H1 (cell line): ENCODE measurements around the gene LHFPL3. TPM values are rescaled to one million over a fixed set of nuclear protein-coding genes. Genes with fewer than 3 reads are reported as not detected.

Source experiments
- CTCF ChIA-PET: fragments of 300-600 bp; sonication (Branson Sonifier 250); formaldehyde crosslinking; loops from one replicate; lab custom pipeline; 2021; ENCODE audit not compliant: partially characterized antibody; lab: Charles Lee
- POLR2A ChIA-PET: fragments of 300-600 bp; sonication (Branson Sonifier 250); formaldehyde crosslinking; loops from one replicate; lab custom pipeline; 2021; ENCODE audit warnings: inconsistent platforms; ENCODE audit not compliant: partially characterized antibody; lab: Charles Lee
- DNase-seq, 2 experiments: peaks; one replicate each; pipeline versions ENCODE4 v3.0.0 to v3.0.0-alpha.2; 2010 to 2022; ENCODE audit warnings: low spot score in 2 of 2, low read depth in 1 of 2, mixed read lengths in 1 of 2
- FAIRE-seq: peaks from 2 replicates; lab custom pipeline; 2011; peaks lifted over from hg19 to GRCh38; lab: Jason Lieb, UNC
- H2AFZ ChIP-seq: 2 replicates; pipeline ENCODE4 v1.8.1; 2012; ENCODE audit warnings: low read length, inconsistent platforms
- H2AK5ac ChIP-seq: 2 replicates; pipeline ENCODE4 v1.6.1; 2013; ENCODE audit warnings: low read depth, low read length
- H2BK120ac ChIP-seq: replicated peaks from 2 replicates; pipeline ENCODE3; 2013; ENCODE audit warnings: low read depth, low read length, inconsistent platforms
- H2BK12ac ChIP-seq: 2 replicates; pipeline ENCODE4 v1.6.1; 2013; ENCODE audit warnings: low read depth, low read length
- H2BK15ac ChIP-seq: 2 replicates; pipeline ENCODE4 v1.6.1; 2013; ENCODE audit warnings: low read length
- H2BK20ac ChIP-seq: 2 replicates; pipeline ENCODE4 v1.6.1; 2013; ENCODE audit warnings: low read length
- H2BK5ac ChIP-seq: 2 replicates; pipeline ENCODE4 v1.6.1; 2013; ENCODE audit warnings: low read depth, low read length
- H3K14ac ChIP-seq: 2 replicates; pipeline ENCODE4 v1.6.1; 2013; ENCODE audit warnings: inconsistent platforms; ENCODE audit not compliant: insufficient read length
- H3K18ac ChIP-seq: 2 replicates; pipeline ENCODE4 v1.6.1; 2013; ENCODE audit warnings: low read length; ENCODE audit errors: extremely low read depth
- H3K23ac ChIP-seq: 2 replicates; pipeline ENCODE4 v1.6.1; 2013; ENCODE audit warnings: inconsistent platforms; ENCODE audit not compliant: insufficient read length
- H3K23me2 ChIP-seq: 2 replicates; pipeline ENCODE4 v1.6.1; 2013; ENCODE audit warnings: low read depth, low read length
- H3K27ac ChIP-seq: 2 replicates; pipeline ENCODE4 v1.6.1; 2011; ENCODE audit warnings: low read depth, low read length, inconsistent platforms
- H3K27me3 ChIP-seq, 4 experiments: replicated peaks in 1 of 4; 1 replicate in 1 of 4; 2 replicates in 3 of 4; pipeline versions ENCODE4 v1.6.1 to v1.8.1; 2011 to 2013; ENCODE audit warnings: low read length in 3 of 4, mild to moderate bottlenecking in 3 of 4, inconsistent platforms in 2 of 4, mixed read lengths in 2 of 4, moderate library complexity in 1 of 4; ENCODE audit not compliant: control insufficient read depth in 3 of 4, insufficient read depth in 3 of 4; ENCODE audit errors: extremely low read depth in 1 of 4
- H3K36me3 ChIP-seq, 4 experiments: 2 replicates each; pipeline versions ENCODE4 v1.6.1 to v1.8.1; 2011 to 2013; ENCODE audit warnings: mild to moderate bottlenecking in 4 of 4, low read length in 3 of 4, moderate library complexity in 2 of 4, control low read depth in 1 of 4, inconsistent platforms in 1 of 4; ENCODE audit not compliant: insufficient read depth in 4 of 4, control insufficient read depth in 2 of 4
- H3K4ac ChIP-seq: replicated peaks from 2 replicates; pipeline ENCODE3; 2013; ENCODE audit warnings: low read length, low read depth, mixed read lengths, inconsistent platforms; ENCODE audit not compliant: insufficient read length
- H3K4me1 ChIP-seq, 4 experiments: replicated peaks in 1 of 4; 1 replicate in 1 of 4; 2 replicates in 3 of 4; pipeline versions ENCODE4 v1.6.1 to v1.8.1; 2011 to 2013; ENCODE audit warnings: low read length in 3 of 4, inconsistent platforms in 2 of 4, mixed read lengths in 1 of 4; ENCODE audit not compliant: insufficient read depth in 4 of 4, control insufficient read depth in 3 of 4
- H3K4me2 ChIP-seq, 2 experiments: 2 replicates each; pipeline versions ENCODE4 v1.6.1 to v1.8.1; 2011 to 2013; ENCODE audit warnings: low read depth in 2 of 2, low read length in 2 of 2, control low read depth in 1 of 2, inconsistent platforms in 1 of 2, mild to moderate bottlenecking in 1 of 2; ENCODE audit not compliant: insufficient read depth in 1 of 2
- H3K4me3 ChIP-seq, 4 experiments: fragments of 200-600, 300-600 bp in 1 of 4; sonication (generic), shearing (Covaris generic), sonication (Bioruptor Twin) in 1 of 4; 2 replicates each; pipeline versions ENCODE4 v1.5.1 to v1.8.1; 2011 to 2016; ENCODE audit warnings: low read length in 4 of 4, low read depth in 3 of 4, control low read depth in 2 of 4, inconsistent platforms in 2 of 4, mild to moderate bottlenecking in 2 of 4, mixed read lengths in 1 of 4, moderate library complexity in 1 of 4; ENCODE audit not compliant: insufficient read depth in 2 of 4; ENCODE audit errors: extremely low read depth in 1 of 4
- H3K56ac ChIP-seq: replicated peaks from 2 replicates; pipeline ENCODE3; 2013; ENCODE audit warnings: low read depth, mild to moderate bottlenecking, mixed read lengths, low read length, inconsistent platforms; ENCODE audit not compliant: insufficient read length
- H3K79me1 ChIP-seq: 2 replicates; pipeline ENCODE4 v1.6.1; 2013; ENCODE audit warnings: low read depth, low read length, control low read depth
- H3K79me2 ChIP-seq, 2 experiments: 2 replicates each; pipeline versions ENCODE4 v1.6.1 to v1.8.1; 2012 to 2013; ENCODE audit warnings: low read length in 2 of 2, mild to moderate bottlenecking in 2 of 2, inconsistent platforms in 1 of 2; ENCODE audit not compliant: insufficient read depth in 2 of 2, control insufficient read depth in 1 of 2
- H3K9ac ChIP-seq, 4 experiments: replicated peaks in 1 of 4; 1 replicate in 1 of 4; 2 replicates in 3 of 4; pipeline versions ENCODE4 v1.6.1 to v1.8.1; 2011 to 2013; ENCODE audit warnings: low read depth in 3 of 4, low read length in 3 of 4, control low read depth in 2 of 4, mild to moderate bottlenecking in 2 of 4, moderate library complexity in 2 of 4, inconsistent platforms in 1 of 4; ENCODE audit errors: extremely low read depth in 1 of 4
- H3K9me3 ChIP-seq, 2 experiments: 2 replicates each; pipeline versions ENCODE4 v1.6.1 to v1.8.1; 2012 to 2013; ENCODE audit warnings: mild to moderate bottlenecking in 2 of 2, moderate library complexity in 2 of 2, control low read depth in 1 of 2, inconsistent platforms in 1 of 2, low read depth in 1 of 2, low read length in 1 of 2, mixed read lengths in 1 of 2; ENCODE audit not compliant: insufficient read depth in 2 of 2
- H4K20me1 ChIP-seq, 2 experiments: replicated peaks in 1 of 2; 2 replicates each; pipeline versions ENCODE3 to v1.8.1; 2011 to 2013; ENCODE audit warnings: inconsistent platforms in 2 of 2, low read length in 2 of 2, mild to moderate bottlenecking in 1 of 2; ENCODE audit not compliant: insufficient read depth in 2 of 2, control insufficient read depth in 1 of 2
- H4K5ac ChIP-seq: 2 replicates; pipeline ENCODE4 v1.6.1; 2013; ENCODE audit warnings: low read length, low read depth, mixed read lengths, inconsistent platforms; ENCODE audit not compliant: insufficient read length
- H4K8ac ChIP-seq: 2 replicates; pipeline ENCODE4 v1.8.0; 2013; ENCODE audit warnings: mild to moderate bottlenecking, moderate library complexity, low read length, inconsistent platforms; ENCODE audit not compliant: insufficient read depth; ENCODE audit errors: extremely low read depth
- H4K91ac ChIP-seq: replicated peaks from 2 replicates; pipeline ENCODE3; 2013; ENCODE audit warnings: low read length, mixed read lengths, inconsistent platforms; ENCODE audit not compliant: insufficient read length
- ATF3 ChIP-seq: IDR thresholded peaks from 2 replicates; pipeline ENCODE4 v1.6.1; 2011; ENCODE audit warnings: low read depth, mild to moderate bottlenecking, low read length; ENCODE audit not compliant: insufficient read depth
- CHD2 ChIP-seq: IDR thresholded peaks from 2 replicates; pipeline ENCODE4 v1.6.1; 2012; ENCODE audit warnings: low read length, improper control_type of control experiment
- EP300 ChIP-seq, 2 experiments: IDR thresholded peaks; 1 replicate in 1 of 2; 2 replicates in 1 of 2; pipeline ENCODE4 v1.6.1; 2011 to 2012; ENCODE audit warnings: low read depth in 2 of 2, low read length in 2 of 2, mild to moderate bottlenecking in 2 of 2, borderline replicate concordance in 1 of 2, inconsistent platforms in 1 of 2, moderate library complexity in 1 of 2
- FOSL1 ChIP-seq: IDR thresholded peaks from 2 replicates; pipeline ENCODE4 v1.6.1; 2011; ENCODE audit warnings: mild to moderate bottlenecking, low read depth, low read length, moderate library complexity; ENCODE audit not compliant: insufficient read depth
- GTF2F1 ChIP-seq: IDR thresholded peaks from 2 replicates; pipeline ENCODE4 v1.6.1; 2012; ENCODE audit warnings: low read depth, low read length, improper control_type of control experiment, borderline replicate concordance
- KDM1A ChIP-seq: fragments of 200-600, 300-600 bp; sonication (generic); IDR thresholded peaks from 2 replicates; pipeline ENCODE4 v1.7.1; 2016; ENCODE audit warnings: mild to moderate bottlenecking, low read length, borderline replicate concordance
- MAFK ChIP-seq: IDR thresholded peaks from 2 replicates; pipeline ENCODE4 v1.6.1; 2012; ENCODE audit warnings: low read depth, mild to moderate bottlenecking, improper control_type of control experiment, low read length
- SP1 ChIP-seq: IDR thresholded peaks from 2 replicates; pipeline ENCODE4 v1.6.1; 2011; ENCODE audit warnings: low read depth, low read length
- SP4 ChIP-seq: IDR thresholded peaks from 2 replicates; pipeline ENCODE4 v1.6.1; 2012; ENCODE audit warnings: low read length, inconsistent platforms
- TAF7 ChIP-seq: optimal IDR thresholded peaks from 2 replicates; pipeline ENCODE3; 2011; ENCODE audit warnings: low read depth, mild to moderate bottlenecking, inconsistent platforms, low read length, moderate library complexity, borderline replicate concordance
- TBP ChIP-seq: IDR thresholded peaks from 2 replicates; pipeline ENCODE4 v1.6.1; 2011; ENCODE audit warnings: low read depth, low read length, improper control_type of control experiment
- USF2 ChIP-seq: IDR thresholded peaks from 2 replicates; pipeline ENCODE4 v1.6.1; 2011; ENCODE audit warnings: low read length, improper control_type of control experiment
- ZNF274 ChIP-seq: IDR thresholded peaks from 2 replicates; pipeline ENCODE4 v1.7.0; 2012; ENCODE audit warnings: low read length, borderline replicate concordance; ENCODE audit errors: extremely low read depth
- WGBS, 2 experiments: shearing (Covaris generic) in 1 of 2; methylation state at CpG; one replicate each; pipeline versions ENCODE4 v1.1.6 to v1.1.7; 2013 to 2015; ENCODE audit warnings: low lambda C conversion rate in 2 of 2, mixed read lengths in 2 of 2, inconsistent platforms in 1 of 2, low coverage in 1 of 2, missing lambda C conversion rate in 1 of 2; ENCODE audit not compliant: insufficient replicate concordance in 2 of 2, insufficient coverage in 1 of 2, insufficient read length in 1 of 2; ENCODE audit errors: extremely low coverage in 1 of 2, missing lambda C conversion rate in 1 of 2; 5-methylcytosine and 5-hydroxymethylcytosine counted together
- polyA plus RNA-seq, 7 experiments: library from polyadenylated mRNA; depleted of rRNA in 3 of 7; stranded (reverse) in 5 of 7; unstranded in 2 of 7; fragments of >200 nt in 5 of 7; fragments of 200-250 nt in 2 of 7; gene quantifications; 1 replicate in 5 of 7; 2 replicates in 1 of 7; 4 replicates in 1 of 7; pipeline versions ENCODE4 v1.2.1 to v1.2.3, GENCODE V29; 2011 to 2013; ENCODE audit warnings: missing spikeins in 2 of 7, mixed read lengths in 2 of 7
- total RNA-seq: library from RNA; stranded (reverse); fragmentation: NEBNext Ultra II Directional; extraction: Animal tissue kit (Norgen Biotek cat#: 25700); gene quantifications from 2 replicates; pipeline ENCODE4 v1.2.1, GENCODE V29; 2021

The LHFPL3 gene
- total and polyA plus RNA-seq, 2 of the 8 experiments (the other 6 are each of a cell fraction or from before 2014, with no cell fraction given) = 0.24 to 0.50 TPM

GRCh38 chr7:104621321-104621720, 292.9 kb downstream of the LHFPL3 start:
- Histone ChIP-seq H3K4me1 (no peaks in the 10 kb centered on the region), H3K27me3 (no peaks in the 10 kb centered on the region), H3K4ac (no peak overlapping the region), H3K9ac (no peak overlapping the region), H2BK15ac (no peak overlapping the region), H3K79me2 (no peaks in the 10 kb centered on the region), H4K8ac (no peak overlapping the region), H3K79me1 (no peaks in the 10 kb centered on the region), H3K23ac (no peak overlapping the region), H3K4me2 (no peak overlapping the region), H2BK120ac (no peak overlapping the region), H3K36me3 (no peaks in the 10 kb centered on the region), H2BK12ac (no peak overlapping the region), H3K4me3 (no peak overlapping the region), H4K20me1 (no peaks in the 10 kb centered on the region), H4K5ac (no peak overlapping the region), H3K56ac (no peak overlapping the region), H4K91ac (no peak overlapping the region), H2AK5ac (no peak overlapping the region), H3K14ac (no peak overlapping the region), H3K27ac (no peak overlapping the region), H2BK20ac (no peak overlapping the region), H2BK5ac (no peak overlapping the region), H3K23me2 (no peaks in the 10 kb centered on the region), H3K18ac (no peak overlapping the region), H2AFZ (no peak overlapping the region), H3K9me3 (peaks cover 17 to 20% of the 10 kb centered on the region in 2 experiments; a peak in 2 of 4 replicates)
- POLR2A ChIA-PET = no interaction called here
- WGBS, 2 experiments = 65% methylated on average over 3 of the region's 3 CpGs; no CpG with 5 or more reads in 1 of the 2 experiments
- FAIRE-seq (no peak), DNase-seq (no peak)
- CTCF ChIA-PET = interaction anchor here (1.0 to 1.5 kb wide), 2 partner anchors 9 to 10 kb away, joined by 3 to 4 read pairs; no protein-coding TSS in a partner anchor
- no peak for TF ChIP-seq KDM1A
- TF ChIP-seq MAFK = no peak
- TF ChIP-seq GTF2F1 = no peak
- TF ChIP-seq TBP = no peak
- TF ChIP-seq CHD2 = no peak
- no peak for TF ChIP-seq USF2
- no peak for TF ChIP-seq SP4
- TF ChIP-seq ATF3 = no peak
- no peak for TF ChIP-seq ZNF274
- TF ChIP-seq FOSL1 = no peak
- TF ChIP-seq EP300 (IDR thresholded peaks at IDR 0.05; ENCODE audit: borderline replicate concordance in 1 of 2, low read depth in 2 of 2, low read length in 2 of 2) = no peak
- no peak for TF ChIP-seq SP1
- no peak for TF ChIP-seq TAF7
